AG04449 (cell line): ENCODE results near the gene ZNF845.
A peak's percentile ranks its signal among the peaks of the same experiment; 100 is the strongest.
"Not testable (repeated sequence)": the region's sequence is repeated elsewhere in the genome, so short reads cannot be mapped to it uniquely, and the experiment has no call there.

Experiments used
- CTCF ChIA-PET: fragments of 350-600 bp; formaldehyde crosslinking; extraction: SDS; loops from one replicate; lab custom pipeline; 2021; ENCODE audit warnings: antibody characterized with exemption; lab: Yijun Ruan, JAX
- POLR2A ChIA-PET: fragments of 400-600, 350-600 bp; formaldehyde crosslinking; extraction: SDS; loops from one replicate; lab custom pipeline; 2020; ENCODE audit warnings: antibody characterized with exemption, inconsistent platforms; lab: Yijun Ruan, JAX
- DNase-seq: peaks from one replicate; pipeline ENCODE4 v3.0.0-alpha.2; 2010; ENCODE audit warnings: low read depth, low spot score
- H3K4me3 ChIP-seq: 2 replicates; pipeline ENCODE4 v1.5.1; 2011; ENCODE audit warnings: low read depth, mild to moderate bottlenecking, control low read depth, low read length
- TF ChIP-seq, protein P1 (sequence below): IDR thresholded peaks from one replicate; pipeline ENCODE4 v1.5.1; 2011; ENCODE audit warnings: mild to moderate bottlenecking, moderate library complexity, low read length, control low read depth, inconsistent platforms; ENCODE audit not compliant: insufficient read depth; ENCODE audit errors: missing control alignments

Gene ZNF845

GRCh38 chr19:53311044-53311443 lies 22.5 kb upstream of the ZNF845 start:
- POLR2A ChIA-PET, result no interaction called here
- TF ChIP-seq, protein P1, sequence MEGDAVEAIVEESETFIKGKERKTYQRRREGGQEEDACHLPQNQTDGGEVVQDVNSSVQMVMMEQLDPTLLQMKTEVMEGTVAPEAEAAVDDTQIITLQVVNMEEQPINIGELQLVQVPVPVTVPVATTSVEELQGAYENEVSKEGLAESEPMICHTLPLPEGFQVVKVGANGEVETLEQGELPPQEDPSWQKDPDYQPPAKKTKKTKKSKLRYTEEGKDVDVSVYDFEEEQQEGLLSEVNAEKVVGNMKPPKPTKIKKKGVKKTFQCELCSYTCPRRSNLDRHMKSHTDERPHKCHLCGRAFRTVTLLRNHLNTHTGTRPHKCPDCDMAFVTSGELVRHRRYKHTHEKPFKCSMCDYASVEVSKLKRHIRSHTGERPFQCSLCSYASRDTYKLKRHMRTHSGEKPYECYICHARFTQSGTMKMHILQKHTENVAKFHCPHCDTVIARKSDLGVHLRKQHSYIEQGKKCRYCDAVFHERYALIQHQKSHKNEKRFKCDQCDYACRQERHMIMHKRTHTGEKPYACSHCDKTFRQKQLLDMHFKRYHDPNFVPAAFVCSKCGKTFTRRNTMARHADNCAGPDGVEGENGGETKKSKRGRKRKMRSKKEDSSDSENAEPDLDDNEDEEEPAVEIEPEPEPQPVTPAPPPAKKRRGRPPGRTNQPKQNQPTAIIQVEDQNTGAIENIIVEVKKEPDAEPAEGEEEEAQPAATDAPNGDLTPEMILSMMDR, result no peak
- CTCF ChIA-PET, result interaction anchor here (1.4 kb wide), 1 partner anchor 19 kb away, joined by 3 read pairs; no protein-coding TSS in a partner anchor
- DNase-seq, result no peak
- H3K4me3 ChIP-seq, result no peak overlapping the region

DNA sequence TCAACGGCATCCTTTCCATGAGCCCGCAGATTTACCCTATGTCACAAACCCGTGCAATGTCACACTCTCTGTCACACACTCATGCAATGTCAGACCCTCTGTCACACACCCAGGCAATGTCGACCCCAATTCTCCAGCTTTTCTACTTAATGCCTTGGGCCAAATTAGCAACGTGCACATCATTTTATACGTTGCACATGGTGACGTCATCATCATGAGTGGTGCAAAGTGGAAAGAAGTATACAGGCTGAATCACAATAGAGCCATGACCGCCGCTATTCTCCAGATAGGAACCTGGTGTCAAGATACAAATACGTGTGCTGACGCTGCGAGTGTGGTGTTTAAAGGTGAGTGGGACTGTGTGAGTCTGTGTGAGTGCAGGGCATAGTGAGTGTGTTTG lies 21.7 kb upstream of the ZNF845 start:
- H3K4me3 ChIP-seq, result no peak overlapping the region
- TF ChIP-seq, protein P1, result no peak
- ChIA-PET POLR2A (no interaction called here), CTCF (interaction anchor here (1.4 kb wide), 1 partner anchor 20 kb away, joined by 3 read pairs; no protein-coding TSS in a partner anchor)
- no peak for DNase-seq

DNA sequence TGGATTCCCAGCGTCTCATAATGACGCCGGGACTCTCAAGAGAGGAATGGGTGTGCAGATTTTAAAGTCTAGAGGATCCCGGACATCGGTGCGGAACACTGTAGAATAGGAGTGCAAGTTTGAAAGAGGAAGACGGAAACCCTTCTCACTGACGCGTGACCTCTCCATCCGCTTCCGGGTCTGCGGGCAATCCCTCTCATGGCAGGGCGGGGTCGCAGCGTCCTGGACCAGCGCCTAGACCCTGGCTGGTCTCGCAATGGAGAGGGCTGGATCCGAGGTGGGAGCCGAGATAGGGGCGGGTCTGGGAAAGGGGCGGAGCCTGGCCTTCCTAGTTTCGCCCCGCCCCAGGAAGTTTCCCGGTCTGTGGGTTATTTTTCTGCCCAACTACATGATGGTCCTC lies 4.6 kb upstream of the ZNF845 start:
- TF ChIP-seq, protein P1, result no peak
- ChIA-PET CTCF (no interaction called here), POLR2A (no interaction called here)
- no peak overlapping the region for H3K4me3 ChIP-seq
- DNase-seq, result no peak

GRCh38 chr19:53332484-53332883 lies 1.1 kb upstream of the ZNF845 start:
- POLR2A ChIA-PET, result no interaction called here
- H3K4me3 ChIP-seq, result peak overlapping the region; percentile 20
- CTCF ChIA-PET, result interaction anchor here (1.3 kb wide), 1 partner anchor 10 kb away, joined by 3 read pairs; no protein-coding TSS in a partner anchor
- no peak for DNase-seq
- TF ChIP-seq, protein P1, result no peak

GRCh38 chr19:53333066-53333462 lies 485 bp upstream of the ZNF845 start:
- ChIA-PET POLR2A (no interaction called here), CTCF (no interaction called here)
- no peak for DNase-seq
- TF ChIP-seq, protein P1, result no peak
- peak overlapping the region; percentile 83 for H3K4me3 ChIP-seq

GRCh38 chr19:53344403-53344802 lies 10.9 kb downstream of the ZNF845 start:
- POLR2A ChIA-PET, CTCF ChIA-PET, DNase-seq, H3K4me3 ChIP-seq: not testable (repeated sequence)

- H3K4me3 ChIP-seq, result no peak overlapping the region
- ChIA-PET POLR2A (no interaction called here), CTCF (interaction anchor here (0.6 kb wide), 1 partner anchor 99 kb away, joined by 3 read pairs; no protein-coding TSS in a partner anchor)
- TF ChIP-seq, protein P1, result no peak
- no peak for DNase-seq
Observed at GRCh38 chr19:53355739-53356138, 22.2 kb downstream of the ZNF845 start.
